ENCODE data around the gene KCNG2.

Gene KCNG2

DNA sequence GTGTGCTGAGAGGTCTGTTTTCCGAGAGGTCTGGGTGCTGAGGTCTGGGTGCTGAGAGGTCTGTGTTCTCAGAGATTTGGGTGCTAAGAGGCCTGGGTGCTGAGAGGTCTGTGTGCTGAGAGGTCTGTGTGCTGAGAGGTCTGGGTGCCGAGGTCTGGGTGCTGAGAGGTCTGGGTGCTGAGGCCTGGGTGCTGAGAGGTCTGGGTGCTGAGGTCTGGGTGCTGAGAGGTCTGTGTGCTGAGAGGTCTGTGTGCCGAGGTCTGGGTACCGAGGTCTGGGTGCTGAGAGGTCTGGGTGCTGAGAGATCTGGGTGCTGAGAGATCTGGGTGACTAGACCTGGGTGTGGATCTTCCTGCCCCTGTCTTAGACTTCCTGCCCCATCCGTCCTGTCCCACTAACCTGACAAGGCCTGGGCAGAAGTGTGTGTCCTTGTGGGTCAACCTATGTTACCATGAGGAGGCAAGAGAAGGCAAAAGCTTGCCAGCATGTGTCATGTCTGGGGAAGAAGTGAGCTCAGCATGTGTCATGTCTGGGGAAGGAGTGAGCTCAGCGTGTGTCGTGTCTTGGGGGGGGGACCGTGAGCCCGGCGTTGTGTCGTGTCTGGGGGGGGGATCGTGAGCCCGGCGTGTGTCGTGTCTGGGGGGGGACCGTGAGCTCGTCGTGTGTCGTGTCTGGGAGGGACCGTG lies 69.3 kb downstream of the KCNG2 start:
- H3K4me3 ChIP-seq (ENCODE audit: low read length) = no peak overlapping the region
- H3K79me2 ChIP-seq (ENCODE audit: low read length) = no peaks in the 10 kb centered on the region
- peaks cover 5% of the 10 kb centered on the region for H3K9me3 ChIP-seq (ENCODE audit: insufficient read depth, low read length)
- H3K27me3 ChIP-seq (ENCODE audit: low read depth, low read length) = peaks cover 4% of the 10 kb centered on the region; the same call in 1 of the 2 replicates
- H2AFZ ChIP-seq (ENCODE audit: low read depth, low read length) = no peak overlapping the region
- H3K4me1 ChIP-seq (ENCODE audit: low read length) = no peaks in the 10 kb centered on the region
- no peaks in the 10 kb centered on the region for H3K36me3 ChIP-seq (replicated peaks; ENCODE audit: low read depth, low read length)
- H3K4me2 ChIP-seq (ENCODE audit: low read length) = no peak overlapping the region
- no peaks in the 10 kb centered on the region for H4K20me1 ChIP-seq (ENCODE audit: insufficient read depth, low read length)
- TF ChIP-seq, protein P1, sequence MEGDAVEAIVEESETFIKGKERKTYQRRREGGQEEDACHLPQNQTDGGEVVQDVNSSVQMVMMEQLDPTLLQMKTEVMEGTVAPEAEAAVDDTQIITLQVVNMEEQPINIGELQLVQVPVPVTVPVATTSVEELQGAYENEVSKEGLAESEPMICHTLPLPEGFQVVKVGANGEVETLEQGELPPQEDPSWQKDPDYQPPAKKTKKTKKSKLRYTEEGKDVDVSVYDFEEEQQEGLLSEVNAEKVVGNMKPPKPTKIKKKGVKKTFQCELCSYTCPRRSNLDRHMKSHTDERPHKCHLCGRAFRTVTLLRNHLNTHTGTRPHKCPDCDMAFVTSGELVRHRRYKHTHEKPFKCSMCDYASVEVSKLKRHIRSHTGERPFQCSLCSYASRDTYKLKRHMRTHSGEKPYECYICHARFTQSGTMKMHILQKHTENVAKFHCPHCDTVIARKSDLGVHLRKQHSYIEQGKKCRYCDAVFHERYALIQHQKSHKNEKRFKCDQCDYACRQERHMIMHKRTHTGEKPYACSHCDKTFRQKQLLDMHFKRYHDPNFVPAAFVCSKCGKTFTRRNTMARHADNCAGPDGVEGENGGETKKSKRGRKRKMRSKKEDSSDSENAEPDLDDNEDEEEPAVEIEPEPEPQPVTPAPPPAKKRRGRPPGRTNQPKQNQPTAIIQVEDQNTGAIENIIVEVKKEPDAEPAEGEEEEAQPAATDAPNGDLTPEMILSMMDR (IDR thresholded peaks at IDR 0.05; ENCODE audit: low read depth, low read length) = no peak
- no peak for TF ChIP-seq EZH2phosphoT487 (IDR thresholded peaks at IDR 0.05; ENCODE audit: low read depth)
- H3K9ac ChIP-seq (ENCODE audit: low read length) = no peak overlapping the region
- no peak overlapping the region for H3K27ac ChIP-seq (ENCODE audit: low read length)

DNA sequence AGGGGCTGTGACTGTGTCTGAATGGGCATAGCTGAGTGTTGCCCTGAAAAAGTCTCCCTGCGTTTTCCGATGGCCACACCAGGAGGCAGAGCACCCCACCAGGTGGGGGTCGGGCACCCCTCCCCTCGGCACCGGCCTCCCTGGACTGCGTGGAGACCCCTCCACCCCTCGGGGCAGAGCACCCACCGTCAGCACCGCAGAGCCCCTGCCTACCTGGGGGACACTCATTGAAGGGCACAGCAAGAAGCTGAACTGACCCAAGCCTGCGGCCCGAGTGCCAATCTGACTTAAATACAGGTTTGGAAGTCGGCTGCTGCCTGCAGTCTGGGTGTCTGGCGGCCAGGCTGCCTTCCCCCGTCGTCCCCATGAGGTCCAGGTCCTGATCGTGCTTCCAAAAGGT lies 69.9 kb downstream of the KCNG2 start:
- H3K4me1 ChIP-seq (ENCODE audit: low read length) = no peaks in the 10 kb centered on the region
- H3K9me3 ChIP-seq (ENCODE audit: insufficient read depth, low read length) = no peaks in the 10 kb centered on the region
- H4K20me1 ChIP-seq (ENCODE audit: insufficient read depth, low read length) = no peaks in the 10 kb centered on the region
- H3K79me2 ChIP-seq (ENCODE audit: low read length) = no peaks in the 10 kb centered on the region
- no peak overlapping the region for H2AFZ ChIP-seq (ENCODE audit: low read depth, low read length)
- no peak overlapping the region for H3K4me3 ChIP-seq (ENCODE audit: low read length)
- no peaks in the 10 kb centered on the region for H3K36me3 ChIP-seq (replicated peaks; ENCODE audit: low read depth, low read length)
- no peak overlapping the region for H3K9ac ChIP-seq (ENCODE audit: low read length)
- H3K27ac ChIP-seq (ENCODE audit: low read length) = no peak overlapping the region
- H3K27me3 ChIP-seq (ENCODE audit: low read depth, low read length) = no peaks in the 10 kb centered on the region
- H3K4me2 ChIP-seq (ENCODE audit: low read length) = no peak overlapping the region
- TF ChIP-seq, protein P1 (IDR thresholded peaks at IDR 0.05; ENCODE audit: low read depth, low read length) = no peak
- no peak for TF ChIP-seq EZH2phosphoT487 (IDR thresholded peaks at IDR 0.05; ENCODE audit: low read depth)

DNA sequence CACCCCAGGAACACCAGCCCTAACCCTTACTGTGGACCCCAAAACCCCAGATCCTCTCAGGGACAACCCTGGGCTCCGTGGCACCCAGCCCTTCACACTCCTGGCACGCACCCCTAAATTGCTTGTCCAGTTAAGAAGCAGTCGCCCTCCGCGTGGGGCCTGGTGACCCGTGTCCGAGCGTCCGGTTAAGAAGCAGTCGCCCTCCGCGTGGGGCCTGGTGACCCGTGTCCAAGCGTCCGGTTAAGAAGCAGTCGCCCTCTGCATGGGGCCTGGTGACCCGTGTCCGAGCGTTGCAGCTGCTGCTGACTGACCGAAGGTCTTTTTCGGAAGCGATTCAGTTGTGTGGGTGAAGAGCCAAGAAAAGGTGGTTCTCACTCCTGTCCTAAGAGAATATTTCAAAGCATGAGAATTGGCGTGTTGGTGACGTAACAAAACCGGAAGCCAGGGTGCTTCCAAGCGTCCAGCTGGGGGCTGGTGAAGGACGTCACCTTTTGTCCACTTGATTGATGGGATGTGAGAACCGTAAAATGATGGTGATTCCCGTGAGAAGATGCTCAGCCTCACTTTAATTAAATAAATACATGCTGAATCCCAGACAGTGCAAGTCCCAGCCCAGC lies 70.5 kb downstream of the KCNG2 start:
- no peaks in the 10 kb centered on the region for H3K27me3 ChIP-seq (ENCODE audit: low read depth, low read length)
- H3K36me3 ChIP-seq (replicated peaks; ENCODE audit: low read depth, low read length) = no peaks in the 10 kb centered on the region
- no peak overlapping the region for H2AFZ ChIP-seq (ENCODE audit: low read depth, low read length)
- TF ChIP-seq, protein P1 (IDR thresholded peaks at IDR 0.05; ENCODE audit: low read depth, low read length) = no peak
- TF ChIP-seq EZH2phosphoT487 (IDR thresholded peaks at IDR 0.05; ENCODE audit: low read depth) = no peak
- H3K4me1 ChIP-seq (ENCODE audit: low read length) = no peaks in the 10 kb centered on the region
- no peaks in the 10 kb centered on the region for H3K9me3 ChIP-seq (ENCODE audit: insufficient read depth, low read length)
- no peaks in the 10 kb centered on the region for H4K20me1 ChIP-seq (ENCODE audit: insufficient read depth, low read length)
- no peak overlapping the region for H3K9ac ChIP-seq (ENCODE audit: low read length)
- H3K27ac ChIP-seq (ENCODE audit: low read length) = no peak overlapping the region
- H3K79me2 ChIP-seq (ENCODE audit: low read length) = no peaks in the 10 kb centered on the region
- H3K4me3 ChIP-seq (ENCODE audit: low read length) = no peak overlapping the region
- no peak overlapping the region for H3K4me2 ChIP-seq (ENCODE audit: low read length)

DNA sequence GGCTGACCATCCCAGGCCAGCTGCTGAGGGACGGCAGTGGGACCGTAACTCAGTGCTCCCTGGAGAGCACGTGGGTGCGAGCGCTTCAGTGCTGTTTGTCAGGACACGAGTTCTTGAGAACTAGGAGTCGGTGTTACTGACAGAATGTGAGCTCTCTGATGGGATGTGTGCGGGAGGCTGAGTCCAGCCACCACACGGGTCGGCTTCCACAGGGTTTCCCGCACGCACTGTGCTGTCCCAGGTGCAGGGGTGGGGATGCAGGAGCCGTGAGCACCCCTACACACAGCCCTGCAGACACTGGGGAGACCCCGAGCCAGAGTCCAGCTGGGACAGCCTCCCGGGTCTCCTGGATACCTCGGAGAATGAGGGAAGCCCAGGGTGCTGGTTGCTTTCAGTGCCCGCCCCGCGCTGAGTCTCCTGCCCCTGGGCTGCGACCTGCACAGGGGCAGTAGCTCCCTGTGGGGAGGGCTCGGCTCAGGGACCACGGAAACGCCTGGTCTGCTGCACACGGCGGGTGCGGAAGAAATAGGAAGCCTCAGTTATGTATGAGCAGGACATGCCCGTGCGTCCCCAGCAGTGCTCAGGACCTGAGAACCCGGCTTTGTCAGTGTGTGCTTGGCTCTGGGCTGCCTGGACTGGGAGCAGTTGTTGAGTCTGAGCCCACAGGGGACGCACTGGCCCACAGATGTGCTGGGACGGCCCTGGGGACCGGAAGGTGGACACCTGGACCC lies 71.2 kb downstream of the KCNG2 start:
- H3K27ac ChIP-seq (ENCODE audit: low read length) = no peak overlapping the region
- H2AFZ ChIP-seq (ENCODE audit: low read depth, low read length) = no peak overlapping the region
- no peaks in the 10 kb centered on the region for H3K36me3 ChIP-seq (replicated peaks; ENCODE audit: low read depth, low read length)
- H3K27me3 ChIP-seq (ENCODE audit: low read depth, low read length) = no peaks in the 10 kb centered on the region
- H4K20me1 ChIP-seq (ENCODE audit: insufficient read depth, low read length) = no peaks in the 10 kb centered on the region
- no peak overlapping the region for H3K4me3 ChIP-seq (ENCODE audit: low read length)
- H3K4me2 ChIP-seq (ENCODE audit: low read length) = no peak overlapping the region
- H3K4me1 ChIP-seq (ENCODE audit: low read length) = no peaks in the 10 kb centered on the region
- H3K9ac ChIP-seq (ENCODE audit: low read length) = no peak overlapping the region
- TF ChIP-seq, protein P1 (IDR thresholded peaks at IDR 0.05; ENCODE audit: low read depth, low read length) = no peak
- TF ChIP-seq EZH2phosphoT487 (IDR thresholded peaks at IDR 0.05; ENCODE audit: low read depth) = no peak
- H3K9me3 ChIP-seq (ENCODE audit: insufficient read depth, low read length) = no peaks in the 10 kb centered on the region
- H3K79me2 ChIP-seq (ENCODE audit: low read length) = no peaks in the 10 kb centered on the region
